HepG2 (cell line): Measurements from ENCODE around the gene IKZF5. TPM values are rescaled to one million over a fixed set of nuclear protein-coding genes. Genes with fewer than 3 reads are reported as not detected.
A peak's percentile ranks its signal among the peaks of the same experiment; 100 is the strongest.

Source experiments
- DBP ChIP-seq: sonication (generic); formaldehyde crosslinking; IDR thresholded peaks from 2 replicates; pipeline ENCODE4 v1.4.0; 2020; ENCODE audit warnings: missing genetic modification reagents; ENCODE audit errors: not compliant biosample characterization
- ELF3 ChIP-seq: IDR thresholded peaks from 2 replicates; pipeline ENCODE4 v1.6.1; 2016; ENCODE audit warnings: missing genetic modification reagents, missing compliant biosample characterization
- HIVEP1 ChIP-seq: sonication (generic); formaldehyde crosslinking; IDR thresholded peaks from 2 replicates; pipeline ENCODE4 v1.4.0; 2020; ENCODE audit warnings: mild to moderate bottlenecking, missing genetic modification reagents
- HNRNPL ChIP-seq: fragments of 200-400 bp; formaldehyde crosslinking; IDR thresholded peaks from 2 replicates; pipeline ENCODE4 v1.6.1; 2017; ENCODE audit warnings: mild to moderate bottlenecking, low read depth, low read length
- SIN3B ChIP-seq: fragments of 150-350 bp; IDR thresholded peaks from 2 replicates; pipeline ENCODE4 v1.6.1; 2014; ENCODE audit warnings: low read length
- TEAD3 ChIP-seq: optimal IDR thresholded peaks from 2 replicates; pipeline ENCODE3; 2016; ENCODE audit warnings: borderline replicate concordance
- ZBTB40 ChIP-seq, 2 experiments: fragments of 450-650 bp in 1 of 2; sonication (generic) in 1 of 2; formaldehyde crosslinking in 1 of 2; IDR thresholded peaks; 2 replicates each; pipeline versions ENCODE4 v1.6.1 to v1.8.0; 2016 to 2022; ENCODE audit warnings: antibody characterized with exemption in 1 of 2, mild to moderate bottlenecking in 1 of 2, missing genetic modification reagents in 1 of 2
- ZBTB8A ChIP-seq: sonication (generic); formaldehyde crosslinking; IDR thresholded peaks from 2 replicates; pipeline ENCODE4 v1.4.0; 2020; ENCODE audit warnings: mild to moderate bottlenecking, low read depth, missing genetic modification reagents, borderline replicate concordance
- ZFP90 ChIP-seq: sonication (generic); formaldehyde crosslinking; IDR thresholded peaks from 2 replicates; pipeline ENCODE4 v1.8.0; 2022; ENCODE audit warnings: missing genetic modification reagents, mild to moderate bottlenecking, inconsistent platforms, borderline replicate concordance
- ZNF333 ChIP-seq: sonication (generic); formaldehyde crosslinking; IDR thresholded peaks from 2 replicates; pipeline ENCODE4 v1.4.0; 2020; ENCODE audit warnings: mild to moderate bottlenecking, missing genetic modification reagents, borderline replicate concordance
- ZNF75D ChIP-seq: sonication (generic); formaldehyde crosslinking; IDR thresholded peaks from 2 replicates; pipeline ENCODE4 v1.8.1; 2023; ENCODE audit warnings: missing genetic modification reagents, mild to moderate bottlenecking, borderline replicate concordance
- polyA plus RNA-seq, 8 experiments: library from polyadenylated mRNA; depleted of rRNA in 3 of 8; stranded (reverse) in 7 of 8; unstranded in 1 of 8; fragments of >200 nt; fragmentation: Illumina TruSeq in 4 of 8; extraction: Trizol in 4 of 8; gene quantifications; 2 replicates each; pipeline versions ENCODE4 v1.2.1 to v1.2.3, GENCODE V29; 2011 to 2016; ENCODE audit warnings: low read depth in 4 of 8, missing spikeins in 1 of 8, mixed read lengths in 1 of 8; ENCODE audit not compliant: insufficient read depth in 1 of 8
- total RNA-seq, 5 experiments: library from RNA; depleted of rRNA; stranded (reverse); fragments of >200 nt; fragmentation: Illumina TruSeq; extraction: Trizol; gene quantifications; 2 replicates each; pipeline ENCODE4 v1.2.3, GENCODE V29; 2016; ENCODE audit warnings: low read depth in 1 of 5
- TF ChIP-seq, protein P1 (sequence below): sonication (generic); formaldehyde crosslinking; IDR thresholded peaks from 2 replicates; pipeline ENCODE4 v1.4.0; 2020; ENCODE audit warnings: missing genetic modification reagents, borderline replicate concordance

The IKZF5 gene
- total and polyA plus RNA-seq, 2 of the 13 experiments (the other 11 are each of a cell fraction or from before 2014, with no cell fraction given), result 3.7 to 12.0 TPM

DNA sequence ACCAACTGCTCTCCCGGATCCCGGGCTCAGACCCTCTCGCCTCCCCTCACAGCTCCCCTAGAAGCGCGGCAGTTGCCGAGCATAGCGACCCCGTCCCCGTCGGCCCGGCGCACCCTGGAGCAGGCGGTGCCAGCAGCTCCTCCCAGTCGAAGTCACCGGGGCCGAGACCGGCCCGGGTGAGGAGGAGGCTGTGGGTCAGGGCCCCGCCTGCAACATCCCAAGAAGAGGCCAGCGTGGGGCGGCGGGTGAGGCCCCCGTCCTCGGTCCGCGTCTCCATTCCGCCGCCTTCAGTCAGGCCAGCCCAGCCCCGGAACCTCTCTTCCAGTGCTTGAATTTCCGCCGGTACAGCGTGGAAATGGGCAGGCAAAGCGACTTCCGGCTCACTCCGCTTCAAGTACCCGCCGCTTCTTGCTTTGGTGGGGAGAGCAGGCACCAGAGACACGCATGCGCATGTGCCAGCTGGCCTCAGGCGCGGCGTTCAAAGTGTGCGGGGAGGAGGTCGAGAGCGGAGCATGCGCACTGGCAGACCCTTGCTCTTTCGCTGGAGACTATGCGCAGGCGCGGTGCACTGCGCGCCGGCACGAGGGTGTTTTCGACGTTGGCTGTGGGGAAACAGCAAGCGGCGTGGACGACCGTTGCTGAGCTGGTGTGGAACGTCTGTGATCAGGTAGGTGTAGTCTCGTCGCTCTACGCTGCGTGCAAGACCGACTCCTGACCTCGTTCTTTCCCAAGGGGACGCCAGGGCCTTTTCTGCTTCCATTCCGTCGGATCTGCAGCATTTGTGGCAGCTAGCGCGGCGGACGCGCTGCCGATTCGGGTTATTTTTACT, 54.5 kb downstream of the IKZF5 start, which contains the start of gene C10orf88 (continued):
- TF ChIP-seq, protein P1, sequence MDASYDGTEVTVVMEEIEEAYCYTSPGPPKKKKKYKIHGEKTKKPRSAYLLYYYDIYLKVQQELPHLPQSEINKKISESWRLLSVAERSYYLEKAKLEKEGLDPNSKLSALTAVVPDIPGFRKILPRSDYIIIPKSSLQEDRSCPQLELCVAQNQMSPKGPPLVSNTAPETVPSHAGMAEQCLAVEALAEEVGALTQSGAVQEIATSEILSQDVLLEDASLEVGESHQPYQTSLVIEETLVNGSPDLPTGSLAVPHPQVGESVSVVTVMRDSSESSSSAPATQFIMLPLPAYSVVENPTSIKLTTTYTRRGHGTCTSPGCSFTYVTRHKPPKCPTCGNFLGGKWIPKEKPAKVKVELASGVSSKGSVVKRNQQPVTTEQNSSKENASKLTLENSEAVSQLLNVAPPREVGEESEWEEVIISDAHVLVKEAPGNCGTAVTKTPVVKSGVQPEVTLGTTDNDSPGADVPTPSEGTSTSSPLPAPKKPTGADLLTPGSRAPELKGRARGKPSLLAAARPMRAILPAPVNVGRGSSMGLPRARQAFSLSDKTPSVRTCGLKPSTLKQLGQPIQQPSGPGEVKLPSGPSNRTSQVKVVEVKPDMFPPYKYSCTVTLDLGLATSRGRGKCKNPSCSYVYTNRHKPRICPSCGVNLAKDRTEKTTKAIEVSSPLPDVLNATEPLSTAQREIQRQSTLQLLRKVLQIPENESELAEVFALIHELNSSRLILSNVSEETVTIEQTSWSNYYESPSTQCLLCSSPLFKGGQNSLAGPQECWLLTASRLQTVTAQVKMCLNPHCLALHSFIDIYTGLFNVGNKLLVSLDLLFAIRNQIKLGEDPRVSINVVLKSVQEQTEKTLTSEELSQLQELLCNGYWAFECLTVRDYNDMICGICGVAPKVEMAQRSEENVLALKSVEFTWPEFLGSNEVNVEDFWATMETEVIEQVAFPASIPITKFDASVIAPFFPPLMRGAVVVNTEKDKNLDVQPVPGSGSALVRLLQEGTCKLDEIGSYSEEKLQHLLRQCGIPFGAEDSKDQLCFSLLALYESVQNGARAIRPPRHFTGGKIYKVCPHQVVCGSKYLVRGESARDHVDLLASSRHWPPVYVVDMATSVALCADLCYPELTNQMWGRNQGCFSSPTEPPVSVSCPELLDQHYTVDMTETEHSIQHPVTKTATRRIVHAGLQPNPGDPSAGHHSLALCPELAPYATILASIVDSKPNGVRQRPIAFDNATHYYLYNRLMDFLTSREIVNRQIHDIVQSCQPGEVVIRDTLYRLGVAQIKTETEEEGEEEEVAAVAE (CRISPR knock-in tag), result peak; percentile 84; the same call in 1 of the 2 replicates
- TF ChIP-seq ZBTB8A (CRISPR knock-in tag) (peak; percentile 93; the same call in 1 of the 2 replicates), TEAD3 (peak; percentile 71), ZBTB40 (IDR thresholded peaks at IDR 0.05) (peak; percentile 92), ZBTB40 (CRISPR knock-in tag; IDR thresholded peaks at IDR 0.05) (peak; percentile 91), HIVEP1 (CRISPR knock-in tag) (peak; percentile 82), HNRNPL (peak; percentile 81), ZFP90 (CRISPR knock-in tag) (0 out of 2 replicates have a peak, but pooled peaks have one; percentile 34), SIN3B (0 out of 2 replicates have a peak, but pooled peaks have one; percentile 65), DBP (CRISPR knock-in tag) (peak; percentile 28), ZNF75D (CRISPR knock-in tag) (peak; percentile 58; the same call in 1 of the 2 replicates), ZNF333 (CRISPR knock-in tag) (no peak), ELF3 (CRISPR knock-in tag) (peak; percentile 88)
